Activated T-cell treated with anti-CD3 and anti-CD28 coated beads, Interleukin-2, amount 50 U/mL, for 24 hours (primary cell): ENCODE measurements around the gene GPHN.

Experiments used
- DNase-seq: peaks from one replicate; pipeline ENCODE4 v3.0.0-alpha.2; 2020
- H3K27ac Mint-ChIP-seq: 2 replicates; pipeline ENCODE4 v1.8.0; 2020; ENCODE audit warnings: mild to moderate bottlenecking, mixed read lengths
- H3K27me3 Mint-ChIP-seq: 2 replicates; pipeline ENCODE4 v1.8.0; 2020; ENCODE audit warnings: mixed read lengths
- H3K36me3 Mint-ChIP-seq: 2 replicates; pipeline ENCODE4 v1.8.0; 2020; ENCODE audit warnings: low read depth, mixed read lengths
- H3K4me1 Mint-ChIP-seq: 2 replicates; pipeline ENCODE4 v1.8.0; 2020; ENCODE audit warnings: low read depth, mixed read lengths
- H3K4me3 Mint-ChIP-seq: 2 replicates; pipeline ENCODE4 v1.8.0; 2020; ENCODE audit warnings: mild to moderate bottlenecking, moderate library complexity, mixed read lengths
- H3K9me3 Mint-ChIP-seq: 2 replicates; pipeline ENCODE4 v1.8.0; 2020; ENCODE audit warnings: mixed read lengths

The GPHN gene

DNA sequence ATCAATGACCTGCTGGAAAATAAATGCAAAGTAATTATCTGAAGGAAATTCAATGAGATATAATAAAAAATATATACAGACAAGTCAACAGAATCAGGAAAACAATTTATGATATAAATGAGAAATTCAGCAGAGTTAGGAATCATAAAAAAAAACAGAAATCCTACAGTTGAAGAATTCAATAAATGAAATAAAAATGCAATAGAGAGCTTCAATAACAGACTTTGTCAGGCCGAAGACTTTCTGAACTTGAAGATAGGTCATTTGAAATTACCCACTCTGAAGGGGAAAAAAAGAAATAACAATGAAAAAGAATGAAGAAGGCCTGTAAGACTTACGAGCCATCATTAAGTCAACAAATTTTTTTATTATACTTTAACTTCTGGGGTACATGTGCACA, 665.8 kb downstream of the GPHN start:
- H3K9me3 Mint-ChIP-seq: peaks cover 34% of the 10 kb centered on the region
- H3K27ac Mint-ChIP-seq: no peak overlapping the region
- no peaks in the 10 kb centered on the region for H3K27me3 Mint-ChIP-seq
- H3K4me3 Mint-ChIP-seq: no peak overlapping the region
- no peak for DNase-seq
- H3K36me3 Mint-ChIP-seq: peaks cover 67% of the 10 kb centered on the region
- H3K4me1 Mint-ChIP-seq: peaks cover 3% of the 10 kb centered on the region

DNA sequence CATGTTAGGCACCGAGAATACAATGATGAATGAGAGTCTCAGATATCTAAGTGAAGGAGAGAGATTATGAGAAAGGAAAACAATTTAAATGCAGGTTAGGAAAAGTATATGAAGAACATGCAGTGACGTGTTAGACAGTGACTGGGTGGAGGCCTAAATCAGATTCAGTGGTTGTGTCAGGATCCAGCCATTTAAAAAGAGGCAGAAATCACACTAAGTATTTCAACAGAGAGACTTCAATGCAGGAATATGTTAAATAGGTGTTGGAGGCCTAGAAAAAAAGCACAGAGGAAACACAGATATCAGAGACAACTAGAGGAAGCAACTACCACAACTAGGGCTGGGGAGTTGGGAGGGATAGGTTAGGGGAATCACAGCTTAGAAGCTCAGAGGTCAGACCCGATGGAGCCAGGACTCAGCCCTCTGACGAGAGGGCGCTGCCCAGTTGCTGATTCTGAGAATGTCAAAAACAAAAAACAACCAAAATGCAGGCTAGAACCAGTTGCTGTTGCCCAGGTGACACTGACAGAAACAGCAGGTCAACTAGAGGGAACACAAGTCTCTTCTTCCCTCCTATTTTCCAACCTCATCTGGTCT, 678.3 kb downstream of the GPHN start:
- Mint-ChIP-seq H3K9me3 (no peaks in the 10 kb centered on the region), H3K4me1 (peaks cover 18% of the 10 kb centered on the region), H3K27ac (no peak overlapping the region), H3K36me3 (peaks cover 10% of the 10 kb centered on the region), H3K27me3 (no peaks in the 10 kb centered on the region), H3K4me3 (no peak overlapping the region)
- no peak for DNase-seq

DNA sequence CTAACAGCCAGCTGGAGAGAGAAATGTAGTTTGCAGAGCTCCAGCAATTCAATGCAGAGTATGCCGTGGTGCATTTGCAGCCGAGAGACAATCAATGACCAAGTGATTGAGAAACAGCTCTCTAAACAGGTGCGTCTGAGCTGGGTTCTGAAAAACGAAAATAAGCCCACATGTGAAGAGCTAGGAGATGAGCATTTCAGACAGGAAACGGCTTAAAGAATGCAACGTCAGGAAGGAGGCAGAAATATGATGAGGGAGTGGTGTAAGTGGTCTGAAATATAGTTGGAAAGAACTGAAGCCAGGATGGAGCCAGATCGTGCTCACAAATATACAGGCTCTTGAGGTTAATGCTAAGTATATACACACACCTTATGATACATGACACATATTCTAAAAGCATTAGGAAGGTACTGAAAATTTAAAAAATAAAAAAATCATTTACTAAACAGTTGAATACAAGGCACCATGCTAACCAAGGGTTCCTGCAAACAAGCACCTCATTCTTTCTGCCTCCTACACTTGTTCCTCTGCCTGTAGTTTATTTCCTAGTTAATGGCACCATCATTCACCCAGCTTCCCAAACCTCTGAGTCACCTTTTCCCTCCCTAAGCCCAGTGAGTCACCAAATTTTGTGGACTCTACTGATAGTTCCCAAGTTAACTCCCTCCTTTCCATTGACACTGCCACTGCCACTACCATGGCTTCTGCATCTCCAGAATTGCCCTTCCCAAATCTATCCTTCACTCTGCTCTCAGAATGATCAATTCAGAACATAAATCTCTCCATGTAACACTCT, 679.0 kb downstream of the GPHN start:
- H3K4me1 Mint-ChIP-seq: peaks cover 21% of the 10 kb centered on the region
- DNase-seq: no peak
- H3K27me3 Mint-ChIP-seq: no peaks in the 10 kb centered on the region
- H3K4me3 Mint-ChIP-seq: no peak overlapping the region
- H3K27ac Mint-ChIP-seq: no peak overlapping the region
- peaks cover 4% of the 10 kb centered on the region for H3K36me3 Mint-ChIP-seq
- H3K9me3 Mint-ChIP-seq: no peaks in the 10 kb centered on the region

DNA sequence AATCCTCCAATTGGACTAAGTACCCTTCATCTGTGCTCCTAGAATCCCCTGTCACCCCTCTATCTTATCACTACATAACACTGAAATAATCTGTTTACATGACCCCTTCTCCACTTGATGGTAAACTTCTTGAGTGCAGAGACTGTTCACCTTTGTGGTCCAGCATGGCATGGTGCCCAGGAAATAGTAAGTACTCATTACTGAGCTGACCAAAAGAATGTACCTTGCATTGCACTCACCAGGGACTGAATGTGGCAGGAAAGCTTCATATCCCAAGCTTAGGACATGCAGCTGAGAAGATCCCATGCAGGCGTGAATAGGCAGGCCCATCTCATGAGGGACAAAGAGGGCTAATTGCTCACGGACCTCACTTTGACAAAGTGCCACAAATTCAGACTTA, 679.9 kb downstream of the GPHN start:
- H3K4me3 Mint-ChIP-seq: no peak overlapping the region
- no peaks in the 10 kb centered on the region for H3K36me3 Mint-ChIP-seq
- H3K4me1 Mint-ChIP-seq: peaks cover 21% of the 10 kb centered on the region
- no peaks in the 10 kb centered on the region for H3K27me3 Mint-ChIP-seq
- H3K27ac Mint-ChIP-seq: no peak overlapping the region
- no peaks in the 10 kb centered on the region for H3K9me3 Mint-ChIP-seq
- DNase-seq: no peak

DNA sequence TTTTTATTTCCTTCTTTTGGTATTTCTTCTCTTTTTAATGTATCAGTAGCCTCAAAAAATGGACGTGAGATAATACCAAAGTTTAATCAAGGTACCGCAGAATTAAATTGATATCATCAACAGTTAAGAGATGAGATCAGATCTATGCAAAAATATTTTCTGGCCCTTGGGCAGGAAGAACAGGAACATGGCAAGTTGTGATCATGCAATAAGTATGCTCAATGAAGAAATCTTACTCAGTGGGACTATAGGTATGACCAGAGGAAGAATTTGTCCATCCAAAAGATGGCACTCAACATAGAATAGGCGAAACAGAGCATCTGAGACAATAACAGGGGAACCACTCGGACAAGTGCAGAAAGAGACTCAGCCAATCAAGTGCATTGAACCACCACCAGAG, 680.4 kb downstream of the GPHN start:
- Mint-ChIP-seq H3K9me3 (no peaks in the 10 kb centered on the region), H3K4me1 (peaks cover 21% of the 10 kb centered on the region), H3K27me3 (no peaks in the 10 kb centered on the region), H3K27ac (no peak overlapping the region), H3K36me3 (no peaks in the 10 kb centered on the region), H3K4me3 (no peak overlapping the region)
- no peak for DNase-seq

DNA sequence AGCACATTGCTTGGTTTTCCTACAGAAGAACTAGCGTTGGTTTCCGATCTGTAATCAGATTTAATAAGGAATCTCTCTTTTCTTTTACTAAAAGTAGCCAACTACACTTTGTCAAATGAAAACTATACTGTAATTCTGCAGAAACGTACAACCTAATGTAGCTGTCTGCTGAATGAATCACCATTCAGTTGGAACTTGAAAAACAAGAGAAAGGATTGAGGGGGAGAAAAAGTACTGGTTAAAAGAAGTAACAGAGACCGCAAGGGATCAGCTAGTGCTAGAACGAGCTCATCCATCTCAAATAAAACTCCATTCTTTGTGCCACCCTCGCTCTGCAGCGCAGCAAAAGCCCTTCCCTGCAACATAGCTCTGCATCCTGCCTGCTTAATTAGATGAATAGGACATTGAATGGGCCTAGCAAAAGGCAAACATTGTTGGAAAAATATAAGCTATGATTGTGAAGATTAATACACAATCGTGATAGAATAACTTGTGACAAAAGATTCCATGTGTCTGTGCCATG, 683.9 kb downstream of the GPHN start:
- no peak for DNase-seq
- no peaks in the 10 kb centered on the region for H3K9me3 Mint-ChIP-seq
- no peaks in the 10 kb centered on the region for H3K27me3 Mint-ChIP-seq
- no peak overlapping the region for H3K4me3 Mint-ChIP-seq
- H3K27ac Mint-ChIP-seq: no peak overlapping the region
- peaks cover 12% of the 10 kb centered on the region for H3K4me1 Mint-ChIP-seq
- no peaks in the 10 kb centered on the region for H3K36me3 Mint-ChIP-seq

DNA sequence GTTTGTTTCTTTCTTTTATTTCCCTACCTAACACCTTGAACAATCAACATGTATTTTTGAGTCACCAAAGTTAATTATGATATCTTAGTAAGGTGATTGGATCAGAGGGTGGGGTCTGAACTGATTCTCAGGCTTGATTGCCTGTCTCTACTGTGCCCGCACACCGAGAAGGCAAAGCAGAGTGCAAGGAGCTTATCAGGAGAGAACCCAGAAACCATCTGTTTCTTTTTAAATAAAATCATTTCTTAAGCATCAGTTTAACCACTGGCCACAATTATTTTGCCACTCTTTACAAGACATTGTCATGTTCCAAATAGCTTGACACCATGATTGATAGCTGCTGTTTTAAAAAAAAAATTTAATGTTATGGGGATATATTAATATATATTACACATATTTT, 684.4 kb downstream of the GPHN start:
- Mint-ChIP-seq H3K27ac (no peak overlapping the region), H3K36me3 (no peaks in the 10 kb centered on the region), H3K9me3 (no peaks in the 10 kb centered on the region), H3K27me3 (no peaks in the 10 kb centered on the region), H3K4me3 (no peak overlapping the region), H3K4me1 (peaks cover 12% of the 10 kb centered on the region)
- DNase-seq: no peak

DNA sequence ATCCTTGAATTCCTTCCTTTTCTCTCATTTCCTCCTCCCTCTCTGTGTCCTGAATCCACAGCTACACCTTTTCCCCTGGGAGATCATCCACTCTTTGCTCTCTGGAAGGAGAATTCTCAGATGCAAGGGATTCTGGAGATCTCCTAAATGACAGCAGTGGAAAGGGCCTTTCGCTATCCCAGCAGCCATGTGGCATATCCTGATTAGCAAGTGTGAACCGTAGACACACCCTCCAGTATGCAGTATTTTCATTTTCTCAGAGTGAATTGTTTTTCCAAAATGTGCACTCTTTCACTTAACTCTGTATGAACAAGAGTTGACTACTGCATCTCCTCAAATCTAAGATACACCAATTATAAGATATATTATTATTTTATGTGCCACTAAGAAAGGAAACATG, 687.3 kb downstream of the GPHN start:
- Mint-ChIP-seq H3K36me3 (no peaks in the 10 kb centered on the region), H3K4me1 (peaks cover 2% of the 10 kb centered on the region), H3K27me3 (peaks cover 2% of the 10 kb centered on the region), H3K4me3 (no peak overlapping the region), H3K27ac (no peak overlapping the region), H3K9me3 (no peaks in the 10 kb centered on the region)
- no peak for DNase-seq

DNA sequence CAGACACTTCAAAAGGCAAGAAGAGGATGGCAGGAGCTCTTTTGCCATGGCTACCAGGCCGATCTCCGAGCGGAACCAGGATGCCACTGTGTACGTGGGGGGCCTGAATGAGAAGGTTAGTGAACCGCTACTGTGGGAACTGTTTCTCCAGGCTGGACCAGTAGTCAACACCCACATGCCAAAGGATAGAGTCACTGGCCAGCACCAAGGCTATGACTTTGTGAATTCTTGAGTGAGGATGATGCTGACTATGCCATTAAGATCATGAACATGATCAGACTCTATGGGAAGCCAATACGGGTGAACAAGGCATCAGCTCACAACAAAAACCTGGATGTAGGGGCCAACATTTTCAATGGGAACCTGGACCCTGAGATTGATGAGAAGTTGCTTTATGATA, 691.1 kb downstream of the GPHN start:
- H3K36me3 Mint-ChIP-seq: no peaks in the 10 kb centered on the region
- H3K4me3 Mint-ChIP-seq: no peak overlapping the region
- no peak for DNase-seq
- peaks cover 2% of the 10 kb centered on the region for H3K27me3 Mint-ChIP-seq
- no peak overlapping the region for H3K27ac Mint-ChIP-seq
- no peaks in the 10 kb centered on the region for H3K9me3 Mint-ChIP-seq
- no peaks in the 10 kb centered on the region for H3K4me1 Mint-ChIP-seq

DNA sequence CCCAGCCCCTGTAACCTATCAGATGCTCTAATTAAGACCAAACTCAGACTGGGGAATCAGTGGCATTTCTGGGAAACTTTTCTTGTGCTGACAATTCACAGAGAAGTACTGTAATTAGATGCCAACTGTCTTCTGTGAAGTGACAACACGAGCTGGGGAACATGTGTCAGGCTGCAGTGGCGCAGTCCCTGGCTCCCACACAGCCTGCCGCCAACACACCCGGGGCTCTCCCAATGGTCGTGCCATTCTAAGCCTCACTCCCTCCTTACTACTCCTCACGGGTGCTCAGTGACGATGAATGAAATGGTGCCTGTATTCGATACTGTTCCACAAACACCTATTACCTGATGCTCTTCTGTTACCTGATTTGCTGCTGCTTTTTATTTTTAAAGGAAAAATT, 699.9 kb downstream of the GPHN start:
- no peak overlapping the region for H3K4me3 Mint-ChIP-seq

DNA sequence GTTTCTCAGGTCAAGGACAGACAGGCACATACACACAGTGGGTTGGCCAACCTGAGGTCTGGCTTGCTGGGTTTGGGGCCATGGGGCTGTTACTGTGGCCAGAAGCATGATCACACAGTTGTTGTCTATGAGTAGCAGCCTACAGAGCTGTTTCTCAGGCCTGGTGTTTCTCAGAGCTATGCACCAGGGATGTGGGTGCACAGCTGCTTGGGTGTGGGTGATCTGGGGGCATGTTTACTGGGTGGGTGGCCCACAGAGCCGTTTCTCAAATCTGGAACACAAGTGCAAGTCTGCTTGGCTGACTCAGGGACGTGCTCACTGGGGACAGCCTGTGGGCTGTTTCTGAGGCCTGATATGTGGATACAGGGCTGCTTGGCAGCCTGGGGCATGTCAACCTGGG, 710.2 kb downstream of the GPHN start:
- Mint-ChIP-seq H3K4me1 (no peaks in the 10 kb centered on the region), H3K27me3 (no peaks in the 10 kb centered on the region), H3K9me3 (no peaks in the 10 kb centered on the region), H3K4me3 (no peak overlapping the region), H3K36me3 (no peaks in the 10 kb centered on the region), H3K27ac (no peak overlapping the region)
- no peak for DNase-seq

More for the DNA sequence above, 699.9 kb downstream of the GPHN start:
- H3K9me3 Mint-ChIP-seq: no peaks in the 10 kb centered on the region
- H3K27me3 Mint-ChIP-seq: peaks cover 6% of the 10 kb centered on the region
- no peak overlapping the region for H3K27ac Mint-ChIP-seq
- H3K36me3 Mint-ChIP-seq: no peaks in the 10 kb centered on the region
- DNase-seq: no peak
- peaks cover 1% of the 10 kb centered on the region for H3K4me1 Mint-ChIP-seq

DNA sequence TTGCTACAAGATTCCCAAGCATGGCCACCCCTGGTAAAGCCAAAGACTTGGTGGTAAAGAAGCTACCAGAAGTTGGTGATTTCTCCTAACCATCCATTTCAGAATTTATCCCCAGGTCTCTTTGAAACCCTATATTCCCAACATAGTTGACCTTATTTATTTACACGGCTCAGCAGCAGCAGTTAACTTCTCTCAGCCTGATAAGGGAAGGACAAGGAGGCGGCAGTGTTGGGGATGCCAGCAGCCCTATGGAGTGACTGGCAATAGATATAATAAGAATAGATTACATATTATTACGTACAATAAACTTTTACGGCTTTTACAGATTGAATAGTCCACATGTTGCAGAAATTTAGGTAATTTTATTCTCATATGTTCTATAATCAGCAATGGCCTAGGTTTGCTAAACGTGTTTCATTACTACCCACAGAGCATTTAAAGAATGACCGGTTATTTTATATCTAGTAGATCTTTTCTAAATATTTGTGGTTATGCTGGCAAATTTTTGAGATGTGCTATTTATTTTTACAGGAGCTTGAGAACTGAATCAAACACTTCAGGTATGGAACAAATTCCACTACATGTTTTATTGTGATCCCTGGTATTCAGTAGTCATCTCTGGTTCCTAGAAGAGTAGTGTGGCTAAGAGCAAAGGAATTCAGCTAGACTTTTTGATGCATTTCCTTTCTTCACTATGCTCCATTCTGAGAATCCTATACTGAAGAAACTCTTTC, 713.5 kb downstream of the GPHN start:
- Mint-ChIP-seq H3K36me3 (no peaks in the 10 kb centered on the region), H3K27ac (no peak overlapping the region), H3K4me3 (no peak overlapping the region), H3K27me3 (peaks cover 6% of the 10 kb centered on the region), H3K9me3 (no peaks in the 10 kb centered on the region), H3K4me1 (no peaks in the 10 kb centered on the region)
- no peak for DNase-seq

DNA sequence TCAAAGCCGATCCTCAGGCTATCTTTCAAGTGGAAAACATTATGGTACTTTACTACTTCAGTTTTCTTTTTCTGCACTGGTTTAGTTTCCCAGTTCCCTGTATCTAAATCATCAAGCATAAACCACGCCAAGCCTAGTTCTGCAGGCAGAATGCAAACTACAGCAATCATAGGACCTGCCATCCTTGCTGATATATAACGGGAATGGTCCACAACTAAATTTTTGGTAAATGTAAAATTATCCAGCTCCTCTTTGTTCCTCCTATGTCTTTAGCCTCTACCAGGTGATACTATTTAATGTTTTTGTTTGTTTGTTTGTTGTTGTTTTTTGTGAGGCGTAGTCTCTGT, 714.0 kb downstream of the GPHN start:
- H3K36me3 Mint-ChIP-seq: no peaks in the 10 kb centered on the region
- H3K27ac Mint-ChIP-seq: no peak overlapping the region
- no peak overlapping the region for H3K4me3 Mint-ChIP-seq
- no peaks in the 10 kb centered on the region for H3K9me3 Mint-ChIP-seq
- no peak for DNase-seq
- no peaks in the 10 kb centered on the region for H3K4me1 Mint-ChIP-seq
- H3K27me3 Mint-ChIP-seq: peaks cover 6% of the 10 kb centered on the region

DNA sequence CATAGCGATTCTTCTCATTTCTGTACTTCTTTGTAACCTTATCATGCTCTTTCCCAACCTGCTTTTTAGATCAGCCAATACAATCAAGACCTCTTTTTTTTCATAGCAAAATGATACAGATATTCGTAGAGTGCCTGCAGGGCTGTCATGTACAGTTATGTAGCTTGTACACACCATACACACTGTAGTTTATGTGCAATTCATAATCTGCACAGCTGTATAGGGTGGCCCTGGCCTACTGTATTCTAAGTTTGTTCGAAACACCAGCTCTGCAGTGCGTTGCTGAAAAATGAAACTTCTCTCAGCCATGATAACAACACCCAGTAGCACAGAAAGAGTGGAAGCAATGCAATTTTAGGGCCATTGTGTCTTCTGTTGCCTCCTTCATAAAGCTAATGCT, 717.6 kb downstream of the GPHN start:
- Mint-ChIP-seq H3K9me3 (no peaks in the 10 kb centered on the region), H3K4me1 (no peaks in the 10 kb centered on the region), H3K27ac (no peak overlapping the region), H3K36me3 (no peaks in the 10 kb centered on the region), H3K27me3 (peaks cover 6% of the 10 kb centered on the region), H3K4me3 (no peak overlapping the region)
- no peak for DNase-seq
